ENCODE data around the gene PSMA6. TPM values are rescaled to one million over a fixed set of nuclear protein-coding genes. Genes with fewer than 3 reads are reported as not detected.

The PSMA6 gene
- total RNA-seq, 1 donor from 2014 or later, result 344 TPM

GRCh38 chr14:35366056-35366451, 73.9 kb downstream of the PSMA6 start:
- H3K27me3 ChIP-seq, result no peaks in the 10 kb centered on the region
- no peaks in the 10 kb centered on the region for H3K79me2 ChIP-seq (ENCODE audit: low read depth)
- no peaks in the 10 kb centered on the region for H3K36me3 ChIP-seq
- no peaks in the 10 kb centered on the region for H3K9me3 ChIP-seq (ENCODE audit: low read depth)
- no peaks in the 10 kb centered on the region for H4K20me1 ChIP-seq (ENCODE audit: low read depth)
- TF ChIP-seq CTCF (IDR thresholded peaks at IDR 0.05) (no peak), EZH2phosphoT487 (IDR thresholded peaks at IDR 0.05) (no peak), EZH2 (IDR thresholded peaks at IDR 0.05) (no peak)
- no peak overlapping the region for H3K27ac ChIP-seq
- no peak overlapping the region for H3K9ac ChIP-seq
- H3K27me3 Mint-ChIP-seq (ENCODE audit: insufficient read depth, low read depth), result peaks cover 4% of the 10 kb centered on the region
- peaks cover 30% of the 10 kb centered on the region for H3K4me1 Mint-ChIP-seq
- no peak overlapping the region for H3K4me3 ChIP-seq
- H3F3A ChIP-seq (ENCODE audit: low read depth), result no peaks in the 10 kb centered on the region
- H3K4me3 Mint-ChIP-seq, result no peak overlapping the region
- H3K4me2 ChIP-seq, result no peak overlapping the region
- no peak overlapping the region for H2AFZ ChIP-seq (replicated peaks)
- H3K27ac Mint-ChIP-seq, result no peak overlapping the region
- no peak for DNase-seq (ENCODE audit: low spot score)
- no peaks in the 10 kb centered on the region for H3K36me3 Mint-ChIP-seq
- peaks cover 16% of the 10 kb centered on the region for H3K4me1 ChIP-seq
- H3K9me3 Mint-ChIP-seq, result peaks cover 3% of the 10 kb centered on the region

GRCh38 chr14:35366521-35366976, 74.4 kb downstream of the PSMA6 start:
- H3F3A ChIP-seq (ENCODE audit: low read depth), result no peaks in the 10 kb centered on the region
- H3K4me3 Mint-ChIP-seq, result no peak overlapping the region
- H3K36me3 Mint-ChIP-seq, result no peaks in the 10 kb centered on the region
- no peak overlapping the region for H2AFZ ChIP-seq (replicated peaks)
- H3K36me3 ChIP-seq, result no peaks in the 10 kb centered on the region
- peaks cover 16% of the 10 kb centered on the region for H3K4me1 ChIP-seq
- no peak overlapping the region for H3K4me3 ChIP-seq
- TF ChIP-seq CTCF (IDR thresholded peaks at IDR 0.05), result no peak
- no peak for TF ChIP-seq EZH2 (IDR thresholded peaks at IDR 0.05)
- TF ChIP-seq EZH2phosphoT487 (IDR thresholded peaks at IDR 0.05), result no peak
- H4K20me1 ChIP-seq (ENCODE audit: low read depth), result no peaks in the 10 kb centered on the region
- H3K4me2 ChIP-seq, result no peak overlapping the region
- peaks cover 6% of the 10 kb centered on the region for H3K9me3 Mint-ChIP-seq
- no peaks in the 10 kb centered on the region for H3K27me3 ChIP-seq
- H3K27ac Mint-ChIP-seq, result no peak overlapping the region
- H3K79me2 ChIP-seq (ENCODE audit: low read depth), result no peaks in the 10 kb centered on the region
- no peak overlapping the region for H3K9ac ChIP-seq
- H3K4me1 Mint-ChIP-seq, result peaks cover 30% of the 10 kb centered on the region
- DNase-seq (ENCODE audit: low spot score), result no peak
- no peaks in the 10 kb centered on the region for H3K9me3 ChIP-seq (ENCODE audit: low read depth)
- H3K27me3 Mint-ChIP-seq (ENCODE audit: insufficient read depth, low read depth), result peaks cover 4% of the 10 kb centered on the region
- H3K27ac ChIP-seq, result no peak overlapping the region

- Mint-ChIP-seq H3K36me3 (no peaks in the 10 kb centered on the region), H3K4me1 (peaks cover 30% of the 10 kb centered on the region), H3K4me3 (no peak overlapping the region), H3K27ac (no peak overlapping the region), H3K9me3 (peaks cover 6% of the 10 kb centered on the region), H3K27me3 (ENCODE audit: insufficient read depth, low read depth) (peaks cover 4% of the 10 kb centered on the region)
- no peaks in the 10 kb centered on the region for H3K27me3 ChIP-seq
- H3K4me1 ChIP-seq, result peaks cover 16% of the 10 kb centered on the region
- H3F3A ChIP-seq (ENCODE audit: low read depth), result no peaks in the 10 kb centered on the region
- peak overlapping the region; percentile 81 for H2AFZ ChIP-seq (replicated peaks)
- H4K20me1 ChIP-seq (ENCODE audit: low read depth), result no peaks in the 10 kb centered on the region
- no peaks in the 10 kb centered on the region for H3K9me3 ChIP-seq (ENCODE audit: low read depth)
- H3K9ac ChIP-seq, result no peak overlapping the region
- H3K4me3 ChIP-seq, result no peak overlapping the region
- no peaks in the 10 kb centered on the region for H3K79me2 ChIP-seq (ENCODE audit: low read depth)
- TF ChIP-seq EZH2phosphoT487 (IDR thresholded peaks at IDR 0.05), result no peak
- no peak for TF ChIP-seq CTCF (IDR thresholded peaks at IDR 0.05)
- TF ChIP-seq EZH2 (IDR thresholded peaks at IDR 0.05), result no peak
- H3K27ac ChIP-seq, result no peak overlapping the region
- no peaks in the 10 kb centered on the region for H3K36me3 ChIP-seq
- no peak for DNase-seq (ENCODE audit: low spot score)
- H3K4me2 ChIP-seq, result no peak overlapping the region
Observed at GRCh38 chr14:35367056-35367372, 74.8 kb downstream of the PSMA6 start.

Other genes with a start within 250 kb of the PSMA6 start
- 20.9 and 58.2 TPM in 2 replicates for gene FAM177A1, start 246.1 kb upstream of the PSMA6 start, total RNA-seq (ENCODE audit: low replicate concordance)
- 41.9 and 67.4 TPM in 2 replicates for gene PPP2R3C, start 170.4 kb upstream of the PSMA6 start, total RNA-seq (ENCODE audit: low replicate concordance)
- 41.3 and 50.3 TPM in 2 replicates for gene PRORP, start 169.8 kb upstream of the PSMA6 start, total RNA-seq (ENCODE audit: low replicate concordance)
- 26.4 and 31.6 TPM in 2 replicates for gene NFKBIA, start 112.4 kb downstream of the PSMA6 start, total RNA-seq (ENCODE audit: low replicate concordance)
- gene INSM2, start 241.8 kb downstream of the PSMA6 start, total RNA-seq (ENCODE audit: low replicate concordance), result not detected in 2 replicates

All from neural progenitor cell (in vitro differentiated cells).